Lung (tissue), 12 donors: ENCODE data around the gene SUSD1. TPM values are rescaled to one million over a fixed set of nuclear protein-coding genes. Genes with fewer than 3 reads are reported as not detected.
"Not testable (repeated sequence)": the region's sequence is repeated elsewhere in the genome, so short reads cannot be mapped to it uniquely, and the experiment has no call there.

Source experiments
- ATAC-seq: fragments of 200-7000 bp; cut with Tn5 transposase; one replicate; pipeline ENCODE4 v1.9.1; 2020; ENCODE audit warnings: moderate number of reproducible peaks; ENCODE audit not compliant: insufficient read depth, low FRiP score
- DNase-seq, 3 donors: peaks; one replicate each; pipeline ENCODE4 v3.0.0-alpha.2; 2013 to 2017
- H3K27ac ChIP-seq, 2 donors: one replicate each; pipeline ENCODE4 v1.5.1; 2013; ENCODE audit warnings: mild to moderate bottlenecking in 2 of 2, moderate library complexity in 2 of 2, control low read depth in 1 of 2, inconsistent platforms in 1 of 2, low read depth in 1 of 2, low read length in 1 of 2
- H3K27me3 ChIP-seq, 3 donors: one replicate each; pipeline ENCODE4 v1.5.1; 2013; ENCODE audit warnings: low read length in 2 of 3; ENCODE audit not compliant: control insufficient read depth in 3 of 3, insufficient read depth in 3 of 3
- H3K36me3 ChIP-seq, 4 donors: one replicate each; pipeline ENCODE4 v1.5.1; 2013; ENCODE audit warnings: low read length in 4 of 4, mild to moderate bottlenecking in 1 of 4, moderate library complexity in 1 of 4; ENCODE audit not compliant: control insufficient read depth in 4 of 4, insufficient read depth in 4 of 4
- H3K4me1 ChIP-seq, 5 donors: one replicate each; pipeline ENCODE4 v1.5.1; 2013; ENCODE audit warnings: low read length in 5 of 5, mild to moderate bottlenecking in 2 of 5, moderate library complexity in 1 of 5; ENCODE audit not compliant: control insufficient read depth in 5 of 5, insufficient read depth in 5 of 5
- H3K4me3 ChIP-seq: one replicate; pipeline ENCODE4 v1.5.1; 2013; ENCODE audit warnings: mild to moderate bottlenecking, control low read depth, moderate library complexity
- H3K9ac ChIP-seq, 2 donors: one replicate each; pipeline ENCODE4 v1.5.1; 2013; ENCODE audit warnings: low read length in 2 of 2, control low read depth in 1 of 2; ENCODE audit not compliant: insufficient read depth in 1 of 2
- H3K9me3 ChIP-seq, 4 donors: one replicate each; pipeline ENCODE4 v1.5.1; 2013; ENCODE audit warnings: low read length in 3 of 4, mild to moderate bottlenecking in 1 of 4, moderate library complexity in 1 of 4; ENCODE audit not compliant: control insufficient read depth in 4 of 4, insufficient read depth in 3 of 4
- WGBS, 2 donors: extraction: QIAGEN DNeasy Blood & Tissue Kit; methylation state at CpG; one replicate each; pipeline ENCODE4 v1.1.7; 2013; 5-methylcytosine and 5-hydroxymethylcytosine counted together
- polyA plus RNA-seq, 2 donors: library from polyadenylated mRNA; stranded (reverse); fragments of 200-250 nt; gene quantifications; one replicate each; pipeline ENCODE4 v1.2.1, GENCODE V29; 2013
- total RNA-seq, 2 donors: library from RNA; depleted of rRNA in 1 of 2; stranded (reverse); fragments of >200 nt in 1 of 2; gene quantifications; one replicate each; pipeline ENCODE4 v1.2.1, GENCODE V29; 2014 to 2021
- TF ChIP-seq, protein P1 (sequence below): IDR thresholded peaks from 2 replicates; pipeline ENCODE4 v1.5.1; 2012; ENCODE audit warnings: mild to moderate bottlenecking; ENCODE audit errors: control extremely low read depth, extremely low read depth
- donor health status: control.
- donor health status: control.
- donor health status: Bipolar disorder and iron deficiency.
- donor health status: healthy.
- donor health status: DM: yes; HTN: yes; CAD: no.

Gene SUSD1
- total and polyA plus RNA-seq, 4 donors: 4.4 to 26.6 (median 21.1) TPM

DNA sequence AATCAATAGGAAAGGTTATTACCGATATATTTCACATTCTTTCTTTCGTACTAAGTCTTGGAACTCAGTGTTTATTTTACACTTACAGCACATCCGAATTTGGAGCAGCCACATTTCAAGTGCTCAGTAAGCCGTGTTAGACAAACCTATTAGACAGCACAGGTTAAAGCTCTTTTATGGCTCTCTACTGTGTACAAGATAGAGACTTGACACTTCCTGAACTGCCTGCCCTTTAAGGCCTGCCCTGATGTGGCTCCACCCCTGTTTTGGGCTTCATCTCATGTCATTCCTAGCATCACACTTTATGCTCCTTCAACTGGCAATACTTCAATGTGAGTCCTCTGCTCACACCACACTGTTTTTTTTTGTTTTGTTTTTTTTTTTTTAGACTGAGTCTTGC is 23.5 kb upstream of the SUSD1 start:
- TF ChIP-seq, protein P1, sequence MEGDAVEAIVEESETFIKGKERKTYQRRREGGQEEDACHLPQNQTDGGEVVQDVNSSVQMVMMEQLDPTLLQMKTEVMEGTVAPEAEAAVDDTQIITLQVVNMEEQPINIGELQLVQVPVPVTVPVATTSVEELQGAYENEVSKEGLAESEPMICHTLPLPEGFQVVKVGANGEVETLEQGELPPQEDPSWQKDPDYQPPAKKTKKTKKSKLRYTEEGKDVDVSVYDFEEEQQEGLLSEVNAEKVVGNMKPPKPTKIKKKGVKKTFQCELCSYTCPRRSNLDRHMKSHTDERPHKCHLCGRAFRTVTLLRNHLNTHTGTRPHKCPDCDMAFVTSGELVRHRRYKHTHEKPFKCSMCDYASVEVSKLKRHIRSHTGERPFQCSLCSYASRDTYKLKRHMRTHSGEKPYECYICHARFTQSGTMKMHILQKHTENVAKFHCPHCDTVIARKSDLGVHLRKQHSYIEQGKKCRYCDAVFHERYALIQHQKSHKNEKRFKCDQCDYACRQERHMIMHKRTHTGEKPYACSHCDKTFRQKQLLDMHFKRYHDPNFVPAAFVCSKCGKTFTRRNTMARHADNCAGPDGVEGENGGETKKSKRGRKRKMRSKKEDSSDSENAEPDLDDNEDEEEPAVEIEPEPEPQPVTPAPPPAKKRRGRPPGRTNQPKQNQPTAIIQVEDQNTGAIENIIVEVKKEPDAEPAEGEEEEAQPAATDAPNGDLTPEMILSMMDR: no peak
- Histone ChIP-seq H3K9ac (no peak overlapping the region), H3K27me3 (no peaks in the 10 kb centered on the region), H3K9me3 (no peaks in the 10 kb centered on the region), H3K27ac (no peak overlapping the region), H3K4me1 (peaks cover 0 to 4% (median under 1%) of the 10 kb centered on the region in 5 donors), H3K4me3 (no peak overlapping the region), H3K36me3 (no peaks in the 10 kb centered on the region)
- DNase-seq (peak in 1 of 3 donors; percentile 13), ATAC-seq (no peak)
- WGBS, 2 donors: 54 to 67% methylated on average over 4 of the region's 4 CpGs

DNA sequence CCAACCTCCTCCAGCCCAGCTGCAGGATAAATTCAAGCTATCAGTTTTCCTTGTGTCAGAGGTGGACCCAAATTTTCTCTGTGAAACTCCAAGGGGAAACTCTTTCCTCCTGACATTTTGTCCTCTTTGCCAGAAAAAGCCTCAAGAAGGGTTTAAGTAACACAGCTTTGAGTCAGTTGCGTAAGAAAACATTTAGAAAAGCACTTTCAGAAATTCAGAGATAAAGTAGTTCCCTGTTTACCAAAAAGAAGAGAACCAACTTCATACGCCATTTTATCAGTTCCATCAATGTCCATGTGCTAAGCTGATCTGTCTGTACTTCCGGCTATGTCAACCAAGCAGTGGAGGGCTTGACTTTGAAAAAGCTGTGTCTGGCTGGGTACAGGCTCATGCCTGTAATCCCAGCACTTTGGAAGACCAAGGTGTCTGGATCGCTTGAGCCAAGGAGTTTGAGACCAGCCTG is 19.9 kb upstream of the SUSD1 start:
- peak in 2 of 3 donors; percentile 9 to 32 for DNase-seq
- 66 to 70% methylated on average over 4 of the region's 4 CpGs for WGBS, 2 donors
- peak overlapping the region in 1 of 2 donors; percentile 49 for H3K27ac ChIP-seq
- no peaks in the 10 kb centered on the region for H3K9me3 ChIP-seq
- ATAC-seq: no peak
- no peaks in the 10 kb centered on the region for H3K36me3 ChIP-seq
- no peak overlapping the region for H3K9ac ChIP-seq
- H3K4me3 ChIP-seq: no peak overlapping the region
- H3K4me1 ChIP-seq: peaks cover 0 to 4% (median 2%) of the 10 kb centered on the region in 5 donors
- H3K27me3 ChIP-seq: no peaks in the 10 kb centered on the region
- TF ChIP-seq, protein P1: no peak

DNA sequence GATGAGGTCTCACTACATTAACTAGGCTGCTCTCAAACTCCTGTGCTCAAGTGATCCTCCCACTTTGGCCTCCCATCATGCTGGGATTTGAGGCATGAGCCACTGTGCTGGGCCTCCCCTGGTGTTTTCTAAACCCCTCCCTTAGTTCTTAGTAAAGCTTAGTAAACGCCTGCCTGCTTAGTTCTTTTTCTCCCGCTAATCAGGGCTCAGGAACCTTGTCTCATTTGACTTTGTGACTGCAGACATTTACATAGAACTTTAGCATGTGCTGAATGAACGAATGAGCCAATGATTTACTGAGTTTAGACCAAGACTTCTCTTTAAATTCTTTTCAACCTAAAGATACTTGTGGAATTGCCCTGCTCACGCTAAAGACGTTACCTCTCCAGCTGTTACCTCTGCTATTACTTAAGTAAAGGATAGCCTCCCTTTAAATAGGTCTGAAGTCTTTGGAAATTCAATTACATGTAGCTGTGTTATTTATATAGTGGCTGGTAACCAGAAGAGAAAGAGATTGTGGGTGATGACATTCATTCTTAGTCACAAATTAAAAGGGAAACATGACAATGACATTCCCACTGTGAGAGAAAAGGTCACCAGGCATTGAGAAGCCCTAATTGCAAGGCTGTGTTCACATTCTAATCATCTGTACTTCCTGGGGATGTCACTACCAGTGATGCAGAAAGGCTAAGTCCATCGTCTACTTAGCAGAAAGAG is 18.6 kb upstream of the SUSD1 start:
- no peak overlapping the region for H3K9ac ChIP-seq
- no peak for ATAC-seq
- DNase-seq: no peak
- WGBS, 2 donors: 91 to 95% methylated on average over 6 of the region's 6 CpGs
- H3K27me3 ChIP-seq: no peaks in the 10 kb centered on the region
- no peaks in the 10 kb centered on the region for H3K9me3 ChIP-seq
- no peak overlapping the region for H3K4me3 ChIP-seq
- H3K27ac ChIP-seq: no peak overlapping the region
- peaks cover 0 to 4% (median 2%) of the 10 kb centered on the region in 5 donors for H3K4me1 ChIP-seq
- TF ChIP-seq, protein P1: no peak
- no peaks in the 10 kb centered on the region for H3K36me3 ChIP-seq

DNA sequence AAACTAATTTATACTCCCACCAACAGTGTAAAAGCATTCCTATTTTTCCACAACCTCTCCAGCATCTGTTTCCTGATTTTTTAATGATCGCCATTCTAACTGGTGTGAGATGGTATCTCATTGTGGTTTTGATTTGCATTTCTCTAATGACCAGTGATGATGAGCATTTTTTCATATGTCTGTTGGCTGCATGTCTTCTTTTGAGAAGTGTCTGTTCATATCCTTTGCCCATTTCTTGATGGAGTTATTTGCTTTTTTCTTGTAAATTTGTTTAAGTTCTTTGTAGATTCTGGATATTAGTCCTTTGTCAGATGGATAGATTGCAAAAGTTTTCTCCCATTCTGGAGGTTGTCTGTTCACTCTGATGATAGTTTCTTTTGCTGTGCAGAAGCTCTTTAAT is 15.2 kb upstream of the SUSD1 start:
- DNase-seq, H3K36me3 ChIP-seq, H3K4me1 ChIP-seq, H3K27ac ChIP-seq, H3K9ac ChIP-seq, H3K27me3 ChIP-seq, H3K4me3 ChIP-seq, ATAC-seq, H3K9me3 ChIP-seq: not testable (repeated sequence)
- 76 to 79% methylated on average over 1 of the region's 1 CpG for WGBS, 2 donors
